Measurements from ENCODE around the gene MLF1. TPM values are rescaled to one million over a fixed set of nuclear protein-coding genes. Genes with fewer than 3 reads are reported as not detected.

Gene MLF1
- polyA plus RNA-seq, 3 donors = 3.4 to 14.1 (median 7.1) TPM

Other genes starting within 250 kb of the MLF1 start
- gene GFM1, start 73.3 kb downstream of the MLF1 start, polyA plus RNA-seq = 10 to 100 TPM in 2 of 3 donors, 1 to 10 TPM in 1; 9.6 to 31.2 (median 10.8) TPM
- gene LXN, start 101.5 kb downstream of the MLF1 start, polyA plus RNA-seq = 10 to 100 TPM; 11.0 to 51.2 (median 22.7) TPM
- 100 to 1,000 TPM in 1 of 3 donors, 10 to 100 TPM in 1, 1 to 10 TPM in 1; 7.3 to 147 (median 78.2) TPM for gene RARRES1, start 161.3 kb downstream of the MLF1 start, polyA plus RNA-seq
- 10 to 100 TPM; 23.6 to 54.8 (median 35.5) TPM for gene MFSD1, start 230.9 kb downstream of the MLF1 start, polyA plus RNA-seq

All from adipose tissue (tissue), 3 donors.